ENCODE measurements around the gene ECHDC3.
"Not testable (repeated sequence)": the region's sequence is repeated elsewhere in the genome, so short reads cannot be mapped to it uniquely, and the experiment has no call there.

ECHDC3 gene

GRCh38 chr10:11742009-11742778, at the start of gene ECHDC3:
Gene ECHDC3 (plus strand): TSS chr10:11742382. CDS start chr10:11742577, 195 bp downstream.
- peak; percentile 20 to 42 for DNase-seq (ENCODE audit: low read depth in 2 of 2)

GRCh38 chr10:11693376-11693775, 48.8 kb upstream of the ECHDC3 start:
- no peak for DNase-seq (ENCODE audit: low read depth in 2 of 2)

DNA sequence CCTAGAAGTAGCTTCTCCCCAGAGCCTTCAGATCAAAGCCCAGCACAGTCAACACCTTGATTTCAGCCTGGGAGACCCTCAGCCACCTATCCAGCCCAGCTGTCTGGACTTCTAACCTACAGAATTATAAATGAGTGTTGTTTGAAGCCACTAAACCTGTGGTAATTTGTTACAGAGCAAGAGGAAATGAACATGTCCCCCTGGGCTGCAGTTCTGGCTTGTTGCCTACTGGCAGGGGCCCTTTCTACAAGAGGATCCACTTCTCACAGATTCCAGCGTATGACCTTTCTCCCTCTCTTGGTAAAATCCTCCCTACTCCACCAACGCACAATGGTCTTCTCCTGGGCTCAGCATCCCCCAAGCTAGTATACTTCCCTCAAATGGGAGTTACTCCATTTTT, 46.4 kb upstream of the ECHDC3 start:
- no peak for DNase-seq (ENCODE audit: low read depth in 2 of 2)

DNA sequence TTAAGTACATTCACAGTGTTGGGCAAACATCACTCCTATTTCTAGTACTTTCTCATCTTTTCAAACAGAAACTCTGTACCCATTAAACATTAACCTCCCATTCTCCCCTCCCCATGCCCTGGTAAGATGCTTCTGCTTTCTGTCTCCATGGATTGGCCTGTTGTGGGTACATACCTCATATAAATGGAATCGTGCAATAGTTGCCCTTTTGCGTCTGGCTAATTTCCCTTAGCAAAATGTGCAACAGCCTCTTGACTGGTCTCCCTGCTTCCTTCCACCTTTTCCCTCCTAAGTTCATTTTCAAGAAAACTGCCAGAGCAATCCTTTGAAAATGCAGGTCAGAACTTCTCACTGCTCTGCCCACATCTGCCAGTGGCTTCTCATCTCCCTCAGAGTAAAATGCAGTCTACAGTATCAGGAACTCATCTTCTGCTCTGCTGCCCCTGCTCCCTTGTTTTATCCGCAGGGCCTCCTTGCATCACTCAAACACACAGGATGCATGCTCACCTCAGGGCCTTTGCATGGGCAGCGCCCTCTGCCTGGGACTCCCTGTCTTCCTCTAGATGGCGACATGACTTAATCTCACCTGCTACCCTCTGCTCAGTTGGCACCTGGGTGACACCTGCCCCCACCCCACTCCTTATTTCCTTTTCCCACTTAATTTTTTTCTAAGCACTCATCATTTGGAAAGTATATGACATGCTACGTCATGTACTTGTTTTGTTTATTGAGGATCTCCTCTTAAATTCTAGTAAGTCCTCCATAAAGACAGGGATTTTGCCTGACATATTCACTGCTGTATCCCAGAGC, 44.3 kb upstream of the ECHDC3 start:
- no peak for DNase-seq (ENCODE audit: low read depth in 2 of 2)

DNA sequence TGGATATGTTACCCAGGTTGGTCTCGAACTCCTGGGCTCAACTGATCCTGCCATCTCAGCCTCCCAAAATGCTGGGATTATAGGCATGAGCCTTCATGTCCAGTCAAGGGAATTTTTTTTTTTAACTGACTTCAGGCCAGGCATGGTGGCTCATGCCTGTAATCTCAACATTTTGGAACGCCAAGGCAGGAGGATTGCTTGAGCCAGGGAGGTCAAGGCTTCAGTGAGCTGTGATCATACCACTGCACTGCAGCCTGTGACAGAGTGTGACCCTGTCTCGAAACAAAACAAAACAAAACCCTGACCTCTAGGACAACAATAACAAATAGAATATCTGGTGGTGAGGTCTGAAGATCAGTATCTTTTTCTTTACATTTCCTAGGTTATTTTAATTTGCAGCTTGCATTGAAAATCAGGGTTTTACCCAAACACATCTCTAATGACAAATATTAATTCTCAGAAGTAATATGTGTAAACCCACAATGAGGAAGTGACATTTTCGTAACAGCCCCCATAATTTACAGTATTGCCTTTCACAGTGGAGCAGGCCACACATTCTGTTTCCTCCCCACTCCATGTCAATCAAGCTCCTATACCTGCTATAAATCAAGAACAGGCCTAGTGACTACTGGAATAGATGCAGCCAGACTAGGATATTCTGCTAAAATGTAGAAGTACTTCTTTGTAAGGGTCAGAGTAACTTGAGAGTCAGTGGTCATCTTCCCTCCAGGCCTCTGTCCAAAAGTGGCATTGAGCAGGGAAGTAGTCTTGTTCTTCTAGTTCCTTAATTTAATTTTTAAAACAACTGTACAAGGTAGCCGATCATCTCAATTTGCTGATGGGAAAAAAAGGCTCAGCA, 43.3 kb upstream of the ECHDC3 start:
- DNase-seq (ENCODE audit: low read depth in 2 of 2), result no peak

DNA sequence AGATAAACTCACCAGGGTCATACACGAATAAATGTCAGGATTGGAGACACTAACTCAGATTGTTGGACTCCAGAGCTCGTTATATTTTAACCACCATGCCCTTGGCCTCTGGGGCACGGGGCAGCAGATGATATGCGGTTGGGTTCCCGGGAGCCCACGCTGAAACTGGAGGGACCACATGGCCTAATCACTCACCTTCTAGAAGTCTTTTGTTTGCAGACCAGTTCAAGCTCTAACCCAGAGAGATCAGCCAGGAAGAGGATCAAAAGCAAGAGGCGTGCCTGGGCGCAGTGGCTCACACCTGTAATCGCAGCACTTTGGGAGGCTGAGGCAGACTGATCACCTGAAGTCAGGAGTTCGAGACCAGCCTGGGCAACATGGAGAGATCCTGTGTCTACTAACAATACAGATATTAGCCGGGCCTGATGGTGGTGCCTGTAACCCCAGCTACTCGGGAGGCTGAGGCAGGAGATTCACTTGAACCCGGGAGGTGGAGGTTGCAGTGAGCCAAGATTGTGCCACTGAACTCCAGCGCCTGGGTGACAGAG, 42.6 kb upstream of the ECHDC3 start:
- no peak for DNase-seq (ENCODE audit: low read depth in 2 of 2)

DNA sequence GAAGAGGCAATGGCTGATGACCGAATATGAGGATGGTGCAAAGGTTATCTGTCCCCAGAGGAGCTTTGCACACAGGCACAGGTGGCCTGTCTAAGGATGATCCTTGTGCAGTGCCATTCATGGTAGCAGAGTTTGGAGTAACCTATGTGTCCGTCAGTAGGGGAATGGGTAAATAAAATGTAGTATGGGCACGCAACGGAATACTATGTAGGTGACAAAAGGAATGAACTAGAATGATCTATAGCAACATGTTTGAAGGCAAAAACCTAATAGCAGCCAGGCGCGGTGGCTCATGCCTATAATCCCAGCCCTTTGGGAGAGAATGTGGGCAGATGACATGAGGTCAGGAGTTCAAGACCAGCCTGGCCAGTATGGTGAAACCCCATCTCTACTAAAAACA, 41.6 kb upstream of the ECHDC3 start:
- DNase-seq (ENCODE audit: low read depth in 2 of 2), result no peak

GRCh38 chr10:11701451-11702095, 40.6 kb upstream of the ECHDC3 start:
- no peak for DNase-seq (ENCODE audit: low read depth in 2 of 2)

GRCh38 chr10:11702264-11702663, 39.9 kb upstream of the ECHDC3 start:
- DNase-seq (ENCODE audit: low read depth in 2 of 2), result no peak

DNA sequence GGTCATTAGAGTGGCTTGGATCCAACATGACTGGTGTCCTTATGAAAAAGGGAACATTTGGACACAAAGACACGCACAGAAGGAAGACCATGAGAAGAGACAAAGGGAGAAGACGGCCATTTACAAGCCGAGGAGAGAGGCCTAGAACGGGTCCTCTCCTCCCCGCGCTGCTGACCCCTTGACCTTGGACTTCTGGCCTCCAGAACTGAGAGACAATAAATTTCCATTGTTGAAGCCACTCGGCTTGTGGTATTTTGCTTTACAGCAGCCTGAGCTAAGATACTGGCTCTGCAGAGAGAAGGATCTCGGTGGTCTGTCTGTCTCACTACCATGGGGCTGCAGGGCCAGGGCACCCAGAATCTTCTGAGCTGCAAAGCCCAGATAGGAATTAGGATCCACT, 38.1 kb upstream of the ECHDC3 start:
- DNase-seq (ENCODE audit: low read depth in 2 of 2), result no peak

DNA sequence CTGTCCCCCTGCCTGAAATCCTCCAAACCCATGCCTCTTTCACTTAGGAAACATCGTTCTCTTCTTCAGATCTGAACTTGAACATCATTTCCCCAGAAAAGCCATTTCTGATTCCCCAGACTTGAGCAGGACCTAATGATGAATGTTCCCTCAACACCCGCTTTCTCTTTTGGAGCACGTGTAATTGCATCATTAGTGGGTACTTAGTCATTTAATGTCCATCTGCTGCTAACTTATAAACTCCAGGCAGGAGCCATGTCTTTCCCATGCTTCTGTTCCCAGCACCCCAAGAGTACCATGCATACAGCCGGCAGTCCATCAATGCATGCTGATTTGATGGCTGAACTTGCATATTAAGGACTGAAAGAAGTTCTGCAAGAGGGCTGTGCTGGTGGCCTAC, 36.5 kb upstream of the ECHDC3 start:
- no peak for DNase-seq (ENCODE audit: low read depth in 2 of 2)

GRCh38 chr10:11706895-11707567, 35.2 kb upstream of the ECHDC3 start:
- no peak for DNase-seq (ENCODE audit: low read depth in 2 of 2)

GRCh38 chr10:11707624-11708350, 34.4 kb upstream of the ECHDC3 start:
- DNase-seq (ENCODE audit: low read depth in 2 of 2), result no peak

- not testable (repeated sequence) for DNase-seq (ENCODE audit: low read depth in 2 of 2)
These were observed 33.4 kb upstream of the ECHDC3 start for GRCh38 chr10:11708801-11709200.

GRCh38 chr10:11712744-11713143, 29.4 kb upstream of the ECHDC3 start:
- DNase-seq (ENCODE audit: low read depth in 2 of 2), result no peak

- no peak for DNase-seq (ENCODE audit: low read depth in 2 of 2)
These were observed 28.9 kb upstream of the ECHDC3 start for GRCh38 chr10:11713186-11713743.

GRCh38 chr10:11713963-11714362, 28.2 kb upstream of the ECHDC3 start:
- no peak for DNase-seq (ENCODE audit: low read depth in 2 of 2)

GRCh38 chr10:11714750-11715365, 27.3 kb upstream of the ECHDC3 start:
- DNase-seq (ENCODE audit: low read depth in 2 of 2), result no peak

- DNase-seq (ENCODE audit: low read depth in 2 of 2), result no peak
These were observed 26.2 kb upstream of the ECHDC3 start for GRCh38 chr10:11715815-11716494.

Data from stimulated activated CD4-positive, alpha-beta T cell treated with anti-CD3 and anti-CD28 coated beads, Interleukin-4, amount 100 ng/mL, for 48 hours (primary cell).